HEK293T (cell line): Measurements from ENCODE around the gene HS3ST3B1.

ENCODE experiments used
- L3MBTL2 ChIP-seq: fragments of 450-650 bp; conservative IDR thresholded peaks from 2 replicates; pipeline ENCODE4 v1.6.1; 2016; ENCODE audit warnings: mild to moderate bottlenecking
- NFRKB ChIP-seq: fragments of 450-650 bp; IDR thresholded peaks from 2 replicates; pipeline ENCODE4 v1.6.1; 2016; ENCODE audit warnings: mild to moderate bottlenecking, moderate library complexity
- SP1 ChIP-seq: fragments of 450-650 bp; IDR thresholded peaks from 2 replicates; pipeline ENCODE4 v1.6.1; 2017

GRCh38 chr17:14321980-14322776 is 21.3 kb downstream of the HS3ST3B1 start:
- TF ChIP-seq SP1 (no peak), NFRKB (no peak), L3MBTL2 (no peak)
